ENCODE data around the gene CCDC88C.

CCDC88C gene

GRCh38 chr14:91349481-91350074, 68.0 kb downstream of the CCDC88C start:
- Histone ChIP-seq H3K9ac (ENCODE audit: low read depth, low read length) (no peak overlapping the region), H3K27me3 (ENCODE audit: insufficient read depth, low read length) (no peaks in the 10 kb centered on the region), H3K4me3 (ENCODE audit: low read length) (no peak overlapping the region), H3K36me3 (ENCODE audit: insufficient read depth, low read length) (no peaks in the 10 kb centered on the region), H3K4me1 (ENCODE audit: insufficient read depth, low read length) (peaks cover 25% of the 10 kb centered on the region), H3K27ac (ENCODE audit: low read depth, low read length) (peak overlapping the region; percentile 72; the same call in 1 of the 2 replicates), H3K9me3 (ENCODE audit: insufficient read depth, low read depth, low read length) (no peaks in the 10 kb centered on the region)
- 82% methylated on average over 9 of the region's 10 CpGs for WGBS

- peaks cover 25% of the 10 kb centered on the region for H3K4me1 ChIP-seq (ENCODE audit: insufficient read depth, low read length)
- H3K4me3 ChIP-seq (ENCODE audit: low read length), result no peak overlapping the region
- WGBS, result 80% methylated on average over 9 of the region's 9 CpGs
- H3K36me3 ChIP-seq (ENCODE audit: insufficient read depth, low read length), result no peaks in the 10 kb centered on the region
- H3K9me3 ChIP-seq (ENCODE audit: insufficient read depth, low read depth, low read length), result no peaks in the 10 kb centered on the region
- H3K27me3 ChIP-seq (ENCODE audit: insufficient read depth, low read length), result no peaks in the 10 kb centered on the region
- peak overlapping the region; percentile 72; the same call in 1 of the 2 replicates for H3K27ac ChIP-seq (ENCODE audit: low read depth, low read length)
- H3K9ac ChIP-seq (ENCODE audit: low read depth, low read length), result no peak overlapping the region
Observed at GRCh38 chr14:91348845-91349465, 68.7 kb downstream of the CCDC88C start.

GRCh38 chr14:91346838-91347173, 70.8 kb downstream of the CCDC88C start:
- Histone ChIP-seq H3K9me3 (ENCODE audit: insufficient read depth, low read depth, low read length) (no peaks in the 10 kb centered on the region), H3K4me1 (ENCODE audit: insufficient read depth, low read length) (peaks cover 14% of the 10 kb centered on the region), H3K4me3 (ENCODE audit: low read length) (no peak overlapping the region), H3K36me3 (ENCODE audit: insufficient read depth, low read length) (peaks cover 6% of the 10 kb centered on the region; the same call in 1 of the 2 replicates), H3K27me3 (ENCODE audit: insufficient read depth, low read length) (no peaks in the 10 kb centered on the region), H3K9ac (ENCODE audit: low read depth, low read length) (no peak overlapping the region), H3K27ac (ENCODE audit: low read depth, low read length) (no peak overlapping the region)
- WGBS, result 79% methylated on average over 4 of the region's 4 CpGs

GRCh38 chr14:91344096-91344495, 73.5 kb downstream of the CCDC88C start:
- peaks cover 7% of the 10 kb centered on the region; the same call in 1 of the 2 replicates for H3K4me1 ChIP-seq (ENCODE audit: insufficient read depth, low read length)
- WGBS, result 79% methylated on average over 5 of the region's 5 CpGs
- H3K9ac ChIP-seq (ENCODE audit: low read depth, low read length), result no peak overlapping the region
- H3K27me3 ChIP-seq (ENCODE audit: insufficient read depth, low read length), result no peaks in the 10 kb centered on the region
- no peaks in the 10 kb centered on the region for H3K9me3 ChIP-seq (ENCODE audit: insufficient read depth, low read depth, low read length)
- peaks cover 26% of the 10 kb centered on the region for H3K36me3 ChIP-seq (ENCODE audit: insufficient read depth, low read length)
- H3K4me3 ChIP-seq (ENCODE audit: low read length), result no peak overlapping the region
- H3K27ac ChIP-seq (ENCODE audit: low read depth, low read length), result no peak overlapping the region

- Histone ChIP-seq H3K9me3 (ENCODE audit: insufficient read depth, low read depth, low read length) (no peaks in the 10 kb centered on the region), H3K9ac (ENCODE audit: low read depth, low read length) (no peak overlapping the region), H3K4me3 (ENCODE audit: low read length) (no peak overlapping the region), H3K4me1 (ENCODE audit: insufficient read depth, low read length) (no peaks in the 10 kb centered on the region), H3K36me3 (ENCODE audit: insufficient read depth, low read length) (peaks cover 35% of the 10 kb centered on the region), H3K27ac (ENCODE audit: low read depth, low read length) (no peak overlapping the region), H3K27me3 (ENCODE audit: insufficient read depth, low read length) (no peaks in the 10 kb centered on the region)
- WGBS, result 94% methylated on average over 11 of the region's 11 CpGs
Observed at GRCh38 chr14:91343051-91343450, 74.6 kb downstream of the CCDC88C start.

GRCh38 chr14:91342206-91342760, 75.3 kb downstream of the CCDC88C start:
- H3K27ac ChIP-seq (ENCODE audit: low read depth, low read length), result no peak overlapping the region
- no peak overlapping the region for H3K4me3 ChIP-seq (ENCODE audit: low read length)
- H3K9me3 ChIP-seq (ENCODE audit: insufficient read depth, low read depth, low read length), result no peaks in the 10 kb centered on the region
- H3K9ac ChIP-seq (ENCODE audit: low read depth, low read length), result no peak overlapping the region
- no peaks in the 10 kb centered on the region for H3K27me3 ChIP-seq (ENCODE audit: insufficient read depth, low read length)
- H3K4me1 ChIP-seq (ENCODE audit: insufficient read depth, low read length), result no peaks in the 10 kb centered on the region
- WGBS, result 93% methylated on average over 12 of the region's 12 CpGs
- H3K36me3 ChIP-seq (ENCODE audit: insufficient read depth, low read length), result peaks cover 42% of the 10 kb centered on the region

GRCh38 chr14:91341751-91342154, 75.9 kb downstream of the CCDC88C start:
- no peak overlapping the region for H3K4me3 ChIP-seq (ENCODE audit: low read length)
- H3K9me3 ChIP-seq (ENCODE audit: insufficient read depth, low read depth, low read length), result no peaks in the 10 kb centered on the region
- H3K9ac ChIP-seq (ENCODE audit: low read depth, low read length), result no peak overlapping the region
- H3K36me3 ChIP-seq (ENCODE audit: insufficient read depth, low read length), result peaks cover 46% of the 10 kb centered on the region
- no peak overlapping the region for H3K27ac ChIP-seq (ENCODE audit: low read depth, low read length)
- H3K27me3 ChIP-seq (ENCODE audit: insufficient read depth, low read length), result no peaks in the 10 kb centered on the region
- H3K4me1 ChIP-seq (ENCODE audit: insufficient read depth, low read length), result no peaks in the 10 kb centered on the region
- WGBS, result 89% methylated on average over 7 of the region's 7 CpGs

GRCh38 chr14:91341334-91341733, 76.3 kb downstream of the CCDC88C start:
- 100% methylated on average over 2 of the region's 2 CpGs for WGBS
- peaks cover 50% of the 10 kb centered on the region for H3K36me3 ChIP-seq (ENCODE audit: insufficient read depth, low read length)

GRCh38 chr14:91339671-91340369, 77.8 kb downstream of the CCDC88C start:
- peaks cover 63% of the 10 kb centered on the region for H3K36me3 ChIP-seq (ENCODE audit: insufficient read depth, low read length)
- H3K27ac ChIP-seq (ENCODE audit: low read depth, low read length), result no peak overlapping the region
- no peaks in the 10 kb centered on the region for H3K9me3 ChIP-seq (ENCODE audit: insufficient read depth, low read depth, low read length)
- no peaks in the 10 kb centered on the region for H3K4me1 ChIP-seq (ENCODE audit: insufficient read depth, low read length)
- H3K9ac ChIP-seq (ENCODE audit: low read depth, low read length), result no peak overlapping the region
- no peaks in the 10 kb centered on the region for H3K27me3 ChIP-seq (ENCODE audit: insufficient read depth, low read length)
- 96% methylated on average over 30 of the region's 30 CpGs for WGBS
- no peak overlapping the region for H3K4me3 ChIP-seq (ENCODE audit: low read length)

More at GRCh38 chr14:91341334-91341733, 76.3 kb downstream of the CCDC88C start:
- H3K9ac ChIP-seq (ENCODE audit: low read depth, low read length), result no peak overlapping the region
- no peaks in the 10 kb centered on the region for H3K4me1 ChIP-seq (ENCODE audit: insufficient read depth, low read length)
- H3K9me3 ChIP-seq (ENCODE audit: insufficient read depth, low read depth, low read length), result no peaks in the 10 kb centered on the region
- H3K27me3 ChIP-seq (ENCODE audit: insufficient read depth, low read length), result no peaks in the 10 kb centered on the region
- no peak overlapping the region for H3K27ac ChIP-seq (ENCODE audit: low read depth, low read length)
- no peak overlapping the region for H3K4me3 ChIP-seq (ENCODE audit: low read length)

GRCh38 chr14:91339076-91339475, 78.5 kb downstream of the CCDC88C start:
- 96% methylated on average over 17 of the region's 17 CpGs for WGBS
- Histone ChIP-seq H3K36me3 (ENCODE audit: insufficient read depth, low read length) (peaks cover 63% of the 10 kb centered on the region), H3K4me1 (ENCODE audit: insufficient read depth, low read length) (no peaks in the 10 kb centered on the region)

GRCh38 chr14:91338379-91338778, 79.2 kb downstream of the CCDC88C start:
- peaks cover 68% of the 10 kb centered on the region for H3K36me3 ChIP-seq (ENCODE audit: insufficient read depth, low read length)

More at GRCh38 chr14:91339076-91339475, 78.5 kb downstream of the CCDC88C start:
- Histone ChIP-seq H3K4me3 (ENCODE audit: low read length) (no peak overlapping the region), H3K27me3 (ENCODE audit: insufficient read depth, low read length) (no peaks in the 10 kb centered on the region), H3K9ac (ENCODE audit: low read depth, low read length) (no peak overlapping the region), H3K27ac (ENCODE audit: low read depth, low read length) (no peak overlapping the region), H3K9me3 (ENCODE audit: insufficient read depth, low read depth, low read length) (no peaks in the 10 kb centered on the region)

More at GRCh38 chr14:91338379-91338778, 79.2 kb downstream of the CCDC88C start:
- no peak overlapping the region for H3K9ac ChIP-seq (ENCODE audit: low read depth, low read length)
- H3K9me3 ChIP-seq (ENCODE audit: insufficient read depth, low read depth, low read length), result no peaks in the 10 kb centered on the region
- no peaks in the 10 kb centered on the region for H3K27me3 ChIP-seq (ENCODE audit: insufficient read depth, low read length)
- H3K4me1 ChIP-seq (ENCODE audit: insufficient read depth, low read length), result no peaks in the 10 kb centered on the region
- WGBS, result 95% methylated on average over 7 of the region's 7 CpGs
- H3K27ac ChIP-seq (ENCODE audit: low read depth, low read length), result no peak overlapping the region
- H3K4me3 ChIP-seq (ENCODE audit: low read length), result no peak overlapping the region

All from HUES64 (cell line).